Hematopoietic multipotent progenitor cell treated with erythropoietin and hydrocortisone succinate and interleukin-3 and kit ligand, for 6 days (in vitro differentiated cells): Measurements from ENCODE around the gene ARHGEF11.

ENCODE experiments used
- DNase-seq: peaks from one replicate; pipeline ENCODE4 v3.0.0-alpha.2; 2015

The ARHGEF11 gene

DNA sequence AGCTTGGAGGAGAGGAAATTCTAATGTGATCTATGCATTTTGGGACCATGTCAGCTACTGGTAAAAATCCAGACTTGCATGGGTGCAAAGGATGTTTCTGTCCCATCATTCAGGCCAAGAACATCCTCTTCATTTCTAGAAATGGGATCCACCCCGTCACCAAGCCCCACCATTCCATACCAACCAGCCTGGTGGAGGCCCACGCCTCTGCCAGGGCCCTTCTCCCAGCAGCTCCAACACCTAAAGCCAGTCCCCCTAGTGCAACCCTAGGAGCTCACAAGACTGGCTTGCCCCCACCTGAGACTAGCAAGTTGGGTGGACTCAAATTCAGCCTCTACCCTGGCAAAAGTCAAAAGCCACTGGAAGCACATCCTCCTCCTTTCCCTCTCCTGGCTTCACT, 1.9 kb downstream of the ARHGEF11 start:
- no peak for DNase-seq

GRCh38 chr1:157042846-157043245, 2.7 kb downstream of the ARHGEF11 start:
- no peak for DNase-seq

GRCh38 chr1:157040802-157041201, 4.7 kb downstream of the ARHGEF11 start:
- no peak for DNase-seq

- no peak for DNase-seq
Observed at GRCh38 chr1:157035121-157035520, 10.4 kb downstream of the ARHGEF11 start.

DNA sequence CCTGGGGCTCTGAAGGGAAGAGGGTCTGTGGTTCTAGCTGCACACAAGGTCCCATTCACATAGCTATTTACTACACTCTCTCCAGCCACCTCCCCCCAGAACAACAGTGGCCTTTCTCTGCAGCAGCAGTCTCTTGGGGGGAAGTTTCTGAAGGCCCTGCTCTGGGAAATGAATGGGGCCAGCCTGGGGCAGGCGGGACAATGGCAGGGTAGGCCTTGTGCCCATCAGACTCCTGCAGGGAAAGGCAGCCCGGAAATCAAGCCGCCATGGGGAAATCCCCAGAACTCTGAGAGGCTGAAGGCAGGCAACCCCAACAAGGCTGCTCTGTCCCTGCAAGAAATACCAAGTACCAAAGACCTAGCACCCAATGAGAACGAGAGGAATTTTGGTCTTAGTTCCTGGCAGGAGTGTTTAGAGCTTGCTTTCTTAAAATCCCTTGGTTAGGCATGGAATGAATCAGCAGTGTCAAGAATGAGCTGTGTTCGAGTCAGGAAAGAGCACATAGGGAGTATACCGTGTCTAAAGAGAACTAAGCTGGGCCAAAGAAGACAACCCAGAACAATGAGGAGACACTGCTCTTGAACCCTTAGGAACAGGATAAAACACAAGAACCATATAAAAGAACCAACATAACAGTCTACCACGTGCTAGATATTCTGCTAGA, 11.3 kb downstream of the ARHGEF11 start:
- DNase-seq: no peak

- DNase-seq: no peak
Observed at GRCh38 chr1:157033357-157033876, 12.1 kb downstream of the ARHGEF11 start.

DNA sequence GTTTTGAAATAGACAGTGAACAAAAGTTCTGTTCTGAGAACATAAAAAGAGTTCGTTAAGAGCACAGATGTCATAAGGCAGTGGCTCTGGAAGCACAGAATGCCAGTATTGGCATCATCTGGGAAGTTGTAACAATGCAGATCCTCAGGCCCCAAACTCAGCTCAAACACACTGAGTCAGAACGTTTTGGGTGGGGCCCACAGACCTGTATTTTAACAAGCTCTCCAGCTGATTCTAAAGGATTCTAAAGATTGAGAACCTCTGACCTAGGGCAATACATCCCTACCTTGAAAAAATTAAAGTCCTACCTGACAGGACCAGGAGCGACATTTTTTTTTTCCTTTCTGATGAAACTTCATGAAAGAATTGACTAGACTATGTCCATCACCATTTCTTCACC, 13.2 kb downstream of the ARHGEF11 start:
- no peak for DNase-seq

GRCh38 chr1:157030728-157031127, 14.8 kb downstream of the ARHGEF11 start:
- no peak for DNase-seq

- DNase-seq: no peak
Observed at GRCh38 chr1:157028674-157029073, 16.9 kb downstream of the ARHGEF11 start.

- no peak for DNase-seq
Observed at GRCh38 chr1:157025856-157026255, 19.7 kb downstream of the ARHGEF11 start.

- no peak for DNase-seq
Observed at GRCh38 chr1:157025385-157025784, 20.2 kb downstream of the ARHGEF11 start.

DNA sequence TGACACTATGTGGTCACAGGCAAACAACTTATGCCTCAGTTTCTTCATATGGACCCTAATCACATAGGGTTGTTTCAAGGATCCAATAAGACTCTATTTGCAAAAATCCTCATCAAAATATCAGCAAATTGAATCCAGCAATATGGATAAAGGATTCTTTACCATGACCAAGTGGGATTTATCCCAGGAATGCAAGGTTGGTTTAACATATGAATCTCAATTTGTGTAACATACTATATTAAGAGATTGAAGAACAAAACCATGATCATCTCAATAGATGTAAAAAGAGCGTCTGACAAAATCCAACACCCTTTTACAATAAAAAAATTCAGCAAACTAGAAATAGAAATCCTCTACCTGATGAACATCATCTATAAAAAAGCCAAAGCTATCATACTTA, 23.9 kb downstream of the ARHGEF11 start:
- no peak for DNase-seq

DNA sequence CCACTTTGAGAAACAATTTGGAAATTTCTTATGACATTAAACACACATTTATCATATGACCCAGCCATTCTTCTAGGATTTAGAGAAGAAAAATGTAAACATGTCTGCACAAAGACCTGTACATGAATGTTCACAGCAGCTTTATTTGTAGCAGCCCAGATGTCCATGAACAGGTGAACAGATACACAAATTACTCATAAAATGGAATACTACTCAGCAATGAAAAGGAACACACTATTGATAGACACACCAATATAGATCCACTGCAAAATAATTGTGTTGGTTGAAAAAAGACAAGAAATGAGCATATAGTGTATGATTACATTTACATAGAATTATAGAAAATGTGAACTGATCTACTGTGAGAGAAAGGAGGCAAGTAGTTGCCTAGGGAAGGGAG, 26.1 kb downstream of the ARHGEF11 start:
- DNase-seq: no peak

GRCh38 chr1:157011845-157012244, 33.7 kb downstream of the ARHGEF11 start:
- no peak for DNase-seq

DNA sequence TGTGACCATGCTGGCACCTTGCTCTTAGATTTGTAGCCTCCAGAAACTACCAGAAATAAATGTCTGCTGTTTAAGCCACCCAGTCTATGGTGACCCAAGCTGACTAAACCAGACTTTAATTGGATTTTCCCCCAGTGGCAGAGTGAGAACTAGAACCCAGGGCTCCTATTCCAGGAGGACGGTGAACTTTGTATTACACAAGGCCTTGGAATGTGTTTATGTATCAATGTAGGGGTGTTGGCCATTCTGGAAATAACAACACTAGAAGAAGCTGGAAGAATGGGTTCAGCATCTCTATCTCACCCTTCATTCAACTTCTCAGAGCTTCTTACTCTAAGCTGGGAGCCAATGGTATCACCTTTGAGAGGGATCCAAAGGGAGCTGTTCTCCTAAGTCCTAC, 37.0 kb downstream of the ARHGEF11 start:
- DNase-seq: no peak

DNA sequence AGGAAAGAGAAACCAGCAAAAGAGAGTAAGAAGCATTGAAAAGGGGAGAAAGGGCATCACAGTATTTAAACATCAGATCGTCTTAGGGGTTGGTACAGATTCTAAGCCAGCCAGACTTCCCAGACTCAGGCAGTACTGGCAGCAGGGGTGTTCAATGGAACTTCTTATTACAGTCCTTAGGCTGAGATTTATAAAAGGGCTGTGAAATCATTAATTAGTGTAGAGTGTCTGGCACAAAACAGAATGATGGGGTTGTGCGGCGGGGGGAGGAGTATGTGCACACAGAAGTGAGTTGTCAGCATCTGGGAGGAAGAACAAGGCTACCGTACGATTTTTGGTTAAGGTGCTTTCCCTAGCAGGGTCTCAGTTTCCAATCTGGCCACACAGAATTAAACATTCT, 38.2 kb downstream of the ARHGEF11 start:
- no peak for DNase-seq

DNA sequence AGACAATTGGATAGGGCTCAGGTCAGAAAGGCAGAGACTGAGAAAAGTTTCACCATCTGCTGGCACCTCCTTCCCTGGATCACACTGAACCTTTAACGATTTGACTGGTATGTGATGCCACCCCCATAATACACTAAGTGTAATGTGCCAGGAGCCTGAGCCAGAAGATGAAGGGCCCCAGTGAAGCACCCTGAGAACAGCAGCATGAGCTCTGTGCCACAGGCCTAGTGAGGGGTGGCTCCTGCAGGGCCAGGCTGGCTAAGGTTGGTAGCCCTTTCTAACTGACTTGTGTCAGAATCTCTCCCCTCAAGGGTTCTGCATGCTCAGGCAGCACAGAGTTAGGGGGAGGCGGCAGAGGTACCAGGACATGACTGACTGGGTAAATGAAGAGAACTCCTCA, 38.9 kb downstream of the ARHGEF11 start:
- no peak for DNase-seq

GRCh38 chr1:157005965-157006364, 39.6 kb downstream of the ARHGEF11 start:
- DNase-seq: no peak

- no peak for DNase-seq
Observed at GRCh38 chr1:157004806-157005205, 40.7 kb downstream of the ARHGEF11 start.

DNA sequence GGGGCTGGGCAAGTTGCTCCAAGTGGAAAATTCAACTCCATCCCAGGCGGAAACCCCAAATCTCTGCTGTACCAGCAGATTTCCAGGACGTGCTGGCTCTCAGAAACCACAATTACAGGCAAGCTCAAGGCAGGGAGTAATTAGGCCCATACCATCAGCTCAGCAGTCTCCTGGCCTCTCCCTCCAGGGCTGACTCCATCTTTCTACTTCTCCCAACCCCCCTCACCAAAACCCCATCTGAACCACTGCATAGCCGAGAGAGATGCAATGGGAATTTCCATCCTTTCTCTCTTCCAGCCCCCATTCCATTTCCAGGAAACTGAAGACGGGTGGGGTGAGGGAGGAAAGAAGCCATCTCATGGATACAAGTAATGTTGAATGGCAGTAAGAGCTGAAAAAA, 41.2 kb downstream of the ARHGEF11 start:
- no peak for DNase-seq

DNA sequence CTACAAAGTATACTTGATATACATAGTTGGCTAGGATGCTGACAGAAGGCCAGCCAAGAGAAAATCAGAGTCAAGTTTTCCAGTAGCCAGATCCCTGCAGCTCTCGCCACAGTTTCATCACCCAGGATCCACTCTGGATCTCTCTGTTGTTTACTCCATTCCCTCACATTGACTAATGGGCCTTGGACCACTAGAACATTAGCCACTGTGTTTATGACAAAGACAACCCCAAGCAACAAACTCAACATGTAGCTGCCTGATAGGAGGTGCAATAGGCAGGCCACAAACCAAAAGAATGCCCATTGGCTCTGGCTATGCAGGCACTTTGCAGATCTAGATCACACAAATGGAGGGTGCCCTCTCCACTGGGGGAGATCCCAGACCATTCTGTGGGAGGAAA, 44.2 kb downstream of the ARHGEF11 start:
- no peak for DNase-seq

GRCh38 chr1:157000686-157001085, 44.9 kb downstream of the ARHGEF11 start:
- DNase-seq: no peak

- DNase-seq: no peak
Observed at GRCh38 chr1:156999596-157000320, 45.8 kb downstream of the ARHGEF11 start.

DNA sequence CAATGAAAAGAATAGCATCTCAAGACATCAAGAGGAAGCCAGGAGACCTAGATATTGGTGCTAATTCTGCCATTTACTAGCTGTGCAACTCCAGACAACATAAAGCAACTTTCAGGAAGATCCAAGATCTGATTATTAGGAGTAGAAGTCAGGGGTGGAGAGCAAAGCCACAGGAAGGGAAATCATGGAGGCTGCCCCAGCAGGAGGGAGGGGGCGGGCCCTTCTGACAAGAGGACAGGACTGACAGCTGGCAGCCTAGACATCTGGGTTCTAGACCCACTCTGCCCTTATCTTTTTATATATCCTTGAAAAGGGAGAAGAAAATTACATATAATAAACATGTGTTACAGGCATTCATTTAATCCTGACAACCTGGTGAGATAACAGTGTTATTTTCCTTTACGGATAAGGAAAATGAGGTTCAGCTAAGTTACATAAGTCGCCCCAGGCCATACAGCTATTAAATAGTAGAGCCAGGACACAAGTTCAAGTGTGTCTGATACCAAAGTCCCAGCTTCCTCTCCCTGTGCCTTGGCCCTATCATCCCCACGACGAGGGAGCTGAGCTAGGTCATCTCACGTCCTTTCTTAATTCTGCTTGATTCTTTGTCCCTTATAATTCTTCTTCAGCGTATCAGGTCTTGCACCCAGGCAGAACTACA, 46.6 kb downstream of the ARHGEF11 start:
- DNase-seq: no peak
